IPS-18a (cell line): ENCODE results near the gene SLC25A12.

Source experiments
- H3K27ac ChIP-seq: one replicate; pipeline ENCODE4 v1.5.1; 2013; ENCODE audit warnings: low read length
- H3K27me3 ChIP-seq: one replicate; pipeline ENCODE4 v1.6.1; 2013; ENCODE audit warnings: mild to moderate bottlenecking, low read length; ENCODE audit not compliant: control insufficient read depth, insufficient read depth
- H3K36me3 ChIP-seq: one replicate; pipeline ENCODE4 v1.6.1; 2013; ENCODE audit warnings: low read depth, low read length; ENCODE audit not compliant: control insufficient read depth
- H3K4me1 ChIP-seq: one replicate; pipeline ENCODE4 v1.6.1; 2013; ENCODE audit warnings: low read depth, low read length; ENCODE audit not compliant: control insufficient read depth
- H3K4me3 ChIP-seq: one replicate; pipeline ENCODE4 v1.5.1; 2013; ENCODE audit warnings: low read length
- H3K9ac ChIP-seq: one replicate; pipeline ENCODE4 v1.6.1; 2013; ENCODE audit warnings: mild to moderate bottlenecking, low read length, moderate library complexity
- H3K9me3 ChIP-seq: one replicate; pipeline ENCODE4 v1.6.1; 2013; ENCODE audit warnings: low read depth, low read length; ENCODE audit not compliant: control insufficient read depth

Gene SLC25A12, protein sequence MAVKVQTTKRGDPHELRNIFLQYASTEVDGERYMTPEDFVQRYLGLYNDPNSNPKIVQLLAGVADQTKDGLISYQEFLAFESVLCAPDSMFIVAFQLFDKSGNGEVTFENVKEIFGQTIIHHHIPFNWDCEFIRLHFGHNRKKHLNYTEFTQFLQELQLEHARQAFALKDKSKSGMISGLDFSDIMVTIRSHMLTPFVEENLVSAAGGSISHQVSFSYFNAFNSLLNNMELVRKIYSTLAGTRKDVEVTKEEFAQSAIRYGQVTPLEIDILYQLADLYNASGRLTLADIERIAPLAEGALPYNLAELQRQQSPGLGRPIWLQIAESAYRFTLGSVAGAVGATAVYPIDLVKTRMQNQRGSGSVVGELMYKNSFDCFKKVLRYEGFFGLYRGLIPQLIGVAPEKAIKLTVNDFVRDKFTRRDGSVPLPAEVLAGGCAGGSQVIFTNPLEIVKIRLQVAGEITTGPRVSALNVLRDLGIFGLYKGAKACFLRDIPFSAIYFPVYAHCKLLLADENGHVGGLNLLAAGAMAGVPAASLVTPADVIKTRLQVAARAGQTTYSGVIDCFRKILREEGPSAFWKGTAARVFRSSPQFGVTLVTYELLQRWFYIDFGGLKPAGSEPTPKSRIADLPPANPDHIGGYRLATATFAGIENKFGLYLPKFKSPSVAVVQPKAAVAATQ

DNA sequence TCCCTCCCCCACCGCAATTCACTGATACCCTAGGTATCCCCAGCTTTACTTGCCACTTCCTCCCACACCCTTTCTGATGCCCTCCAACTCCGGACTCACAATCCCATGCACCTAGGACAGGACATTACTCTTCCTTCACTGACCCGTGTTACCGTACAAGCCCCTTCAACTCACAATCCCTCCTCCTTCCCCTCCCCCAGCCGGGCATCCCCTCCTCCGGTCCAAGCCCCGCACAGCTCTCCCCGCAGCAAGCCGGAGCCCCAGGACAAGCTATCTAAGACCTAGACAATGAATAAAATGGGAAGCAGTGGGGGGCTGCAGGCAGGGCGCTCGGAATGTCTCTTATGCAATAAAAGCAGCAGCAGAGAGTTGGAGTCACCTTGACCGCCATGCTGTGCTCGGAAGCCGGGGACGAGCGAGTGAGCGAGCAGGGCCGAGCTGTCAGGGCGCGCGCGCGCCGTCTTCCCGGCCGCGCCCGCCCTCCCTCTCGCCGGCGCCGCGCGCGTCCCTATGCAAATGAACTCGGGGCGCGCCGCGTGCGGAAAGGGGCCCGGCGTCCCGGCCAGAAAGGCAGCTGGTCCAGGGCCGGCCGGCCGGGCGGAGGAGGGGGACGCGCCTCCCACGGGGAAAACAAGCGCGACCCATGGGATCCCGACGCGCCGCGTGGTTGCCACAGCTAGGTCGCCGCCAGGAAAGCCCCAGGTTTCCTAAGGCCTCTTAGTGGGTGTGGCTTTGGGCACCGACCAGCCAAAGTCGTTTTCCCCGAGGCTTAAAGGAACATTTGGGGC, at the start of gene SLC25A12:
Gene SLC25A12, minus strand, starts transcription at position 421 of the 788 bp plus-strand sequence. Its CDS starts 30 bp downstream, at position 391.
- Histone ChIP-seq H3K27ac (no peak within 1 kb of the TSS), H3K4me3 (peak within 1 kb of the TSS; percentile 88), H3K9me3 (no peaks in the 10 kb centered on the region)

GRCh38 chr2:171941316-171941699, 47.3 kb upstream of the SLC25A12 start:
- no peaks in the 10 kb centered on the region for H3K4me1 ChIP-seq
- H3K9me3 ChIP-seq = peaks cover 8% of the 10 kb centered on the region
- no peak overlapping the region for H3K4me3 ChIP-seq
- no peak overlapping the region for H3K27ac ChIP-seq
- no peaks in the 10 kb centered on the region for H3K27me3 ChIP-seq
- no peak overlapping the region for H3K9ac ChIP-seq
- H3K36me3 ChIP-seq = peaks cover 3% of the 10 kb centered on the region

More for the DNA sequence above, at the start of gene SLC25A12:
- Histone ChIP-seq H3K4me1 (peaks cover 7% of the 10 kb centered on the region), H3K27me3 (no peaks in the 10 kb centered on the region), H3K36me3 (no peaks in the 10 kb centered on the region), H3K9ac (peak within 1 kb of the TSS; percentile 72)

GRCh38 chr2:171939743-171940071, 45.7 kb upstream of the SLC25A12 start:
- Histone ChIP-seq H3K27ac (no peak overlapping the region), H3K9me3 (peaks cover 8% of the 10 kb centered on the region), H3K27me3 (no peaks in the 10 kb centered on the region), H3K36me3 (peaks cover 3% of the 10 kb centered on the region), H3K9ac (no peak overlapping the region), H3K4me1 (no peaks in the 10 kb centered on the region), H3K4me3 (no peak overlapping the region)

DNA sequence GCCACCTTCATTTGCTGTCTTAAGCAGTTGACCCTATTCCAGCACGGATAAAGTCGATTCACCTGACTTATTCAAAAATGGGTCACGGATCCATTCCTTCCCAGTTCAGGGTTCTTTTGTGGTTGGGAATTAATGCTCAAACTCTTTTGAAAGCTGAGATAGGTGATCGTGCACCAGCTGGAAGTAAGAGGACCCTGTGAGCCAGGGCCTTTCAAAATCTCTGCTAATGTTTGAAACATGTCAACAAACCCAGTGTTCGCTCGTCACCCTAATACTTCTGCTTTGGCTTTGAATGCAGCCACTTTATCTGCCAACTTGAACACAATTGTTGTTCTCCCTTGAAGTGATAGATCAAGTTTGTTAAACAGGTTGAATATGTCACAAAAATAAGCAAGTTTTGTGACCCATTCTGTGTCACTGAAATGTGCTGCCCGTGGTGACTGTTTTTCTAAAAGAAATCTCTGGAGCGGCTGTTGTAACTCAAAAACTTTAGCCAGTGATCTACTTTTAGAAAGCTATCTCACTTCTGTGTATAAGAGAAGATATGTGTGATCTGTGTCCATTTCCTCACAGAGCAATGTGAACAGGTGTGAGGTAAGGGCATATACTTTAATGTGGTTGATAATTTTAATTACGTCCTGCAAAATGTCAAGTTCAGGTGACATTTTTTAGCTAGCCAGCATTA, 45.2 kb upstream of the SLC25A12 start:
- Histone ChIP-seq H3K4me1 (no peaks in the 10 kb centered on the region), H3K9me3 (peaks cover 8% of the 10 kb centered on the region), H3K9ac (no peak overlapping the region), H3K27ac (no peak overlapping the region), H3K27me3 (no peaks in the 10 kb centered on the region), H3K4me3 (no peak overlapping the region), H3K36me3 (peaks cover 3% of the 10 kb centered on the region)

- peaks cover 14% of the 10 kb centered on the region for H3K36me3 ChIP-seq
- no peak overlapping the region for H3K4me3 ChIP-seq
These were observed 36.3 kb upstream of the SLC25A12 start for GRCh38 chr2:171930385-171930784.

DNA sequence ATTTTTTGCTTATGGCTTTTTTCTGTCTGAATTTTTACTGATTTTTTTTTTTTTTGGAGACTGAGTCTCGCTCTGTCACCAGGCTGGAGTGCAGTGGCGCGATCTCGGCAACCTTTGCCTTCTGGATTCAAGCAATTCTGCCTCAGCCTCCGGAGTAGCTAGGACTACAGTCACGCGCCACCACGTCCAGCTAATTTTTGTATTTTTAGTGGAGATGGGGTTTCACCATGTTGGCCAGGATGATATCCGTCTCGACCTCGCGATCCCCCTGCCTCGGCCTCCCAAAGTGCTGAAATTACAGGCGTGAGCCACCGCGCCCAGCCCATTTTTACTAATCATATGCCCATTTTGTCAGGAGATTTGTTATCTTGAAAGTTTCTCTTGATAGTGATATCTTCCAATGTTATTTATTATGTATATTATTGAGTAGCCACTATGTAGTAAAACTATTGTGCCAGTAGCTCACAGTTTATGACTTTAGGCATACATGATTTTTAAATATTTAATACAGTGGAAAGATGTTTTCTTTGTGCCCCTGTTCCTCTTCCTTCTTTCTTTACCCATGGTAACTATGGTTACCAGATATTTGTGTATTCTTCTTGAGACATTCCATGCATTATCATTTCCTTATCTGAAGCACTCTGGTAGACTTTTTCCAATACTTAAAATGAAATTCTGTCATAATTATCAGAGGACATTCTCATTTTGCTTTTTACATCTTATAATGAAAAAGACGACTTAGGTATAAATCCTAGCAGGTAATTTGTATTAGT, 30.3 kb upstream of the SLC25A12 start:
- Histone ChIP-seq H3K4me1 (no peaks in the 10 kb centered on the region), H3K4me3 (no peak overlapping the region), H3K36me3 (peaks cover 8% of the 10 kb centered on the region), H3K9ac (no peak overlapping the region), H3K27ac (no peak overlapping the region), H3K27me3 (no peaks in the 10 kb centered on the region), H3K9me3 (no peaks in the 10 kb centered on the region)

More at GRCh38 chr2:171930385-171930784, 36.3 kb upstream of the SLC25A12 start:
- no peak overlapping the region for H3K9ac ChIP-seq
- H3K27me3 ChIP-seq = no peaks in the 10 kb centered on the region
- no peaks in the 10 kb centered on the region for H3K9me3 ChIP-seq
- no peak overlapping the region for H3K27ac ChIP-seq
- no peaks in the 10 kb centered on the region for H3K4me1 ChIP-seq

- Histone ChIP-seq H3K27me3 (no peaks in the 10 kb centered on the region), H3K9ac (peak overlapping the region; percentile 87), H3K4me1 (no peaks in the 10 kb centered on the region), H3K9me3 (no peaks in the 10 kb centered on the region), H3K27ac (peak overlapping the region; percentile 73), H3K36me3 (peaks cover 8% of the 10 kb centered on the region), H3K4me3 (peak overlapping the region; percentile 89)
These were observed 29.2 kb upstream of the SLC25A12 start for GRCh38 chr2:171923206-171923605.

GRCh38 chr2:171922230-171923022, 28.4 kb upstream of the SLC25A12 start, which contains the start of gene HAT1:
HAT1 (plus strand) TSS chr2:171922461; CDS start chr2:171922501, 40 bp downstream.
- peak within 1 kb of the TSS; percentile 73 for H3K27ac ChIP-seq
- peak within 1 kb of the TSS; percentile 89 for H3K4me3 ChIP-seq
- peaks cover 8% of the 10 kb centered on the region for H3K36me3 ChIP-seq
- H3K9me3 ChIP-seq = no peaks in the 10 kb centered on the region
- H3K27me3 ChIP-seq = no peaks in the 10 kb centered on the region
- H3K9ac ChIP-seq = peak within 1 kb of the TSS; percentile 87
- no peaks in the 10 kb centered on the region for H3K4me1 ChIP-seq

- H3K27me3 ChIP-seq = no peaks in the 10 kb centered on the region
- peak overlapping the region; percentile 33 for H3K9ac ChIP-seq
- peak overlapping the region; percentile 44 for H3K27ac ChIP-seq
- H3K4me3 ChIP-seq = peak overlapping the region; percentile 89
- no peaks in the 10 kb centered on the region for H3K9me3 ChIP-seq
- H3K36me3 ChIP-seq = peaks cover 5% of the 10 kb centered on the region
- H3K4me1 ChIP-seq = no peaks in the 10 kb centered on the region
These were observed 27.9 kb upstream of the SLC25A12 start for GRCh38 chr2:171921970-171922229.

DNA sequence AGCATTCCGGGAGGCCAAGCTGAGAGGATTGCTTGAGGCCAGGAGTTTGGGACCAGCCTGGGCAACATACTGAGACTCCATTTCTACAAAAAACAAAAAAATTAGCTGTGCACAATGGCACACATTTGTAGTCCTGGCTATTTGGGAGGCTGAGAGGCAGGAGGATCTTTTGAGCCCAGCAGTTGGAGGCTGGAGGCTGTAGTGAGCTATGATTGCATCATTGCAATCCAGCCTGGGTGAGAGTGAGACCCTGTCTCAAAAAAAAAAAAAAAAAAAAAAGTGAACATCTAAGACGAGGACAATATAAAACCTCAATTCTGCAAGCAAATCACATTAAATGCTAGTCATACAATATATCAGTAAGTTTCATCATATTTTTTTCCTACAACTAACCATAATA, 25.4 kb upstream of the SLC25A12 start:
- Histone ChIP-seq H3K4me3 (no peak overlapping the region), H3K27ac (no peak overlapping the region), H3K27me3 (no peaks in the 10 kb centered on the region), H3K9ac (no peak overlapping the region), H3K36me3 (no peaks in the 10 kb centered on the region), H3K4me1 (no peaks in the 10 kb centered on the region), H3K9me3 (no peaks in the 10 kb centered on the region)
